Femur (tissue), 1 donor: ENCODE data around the gene ELOVL2.
"Not testable (repeated sequence)": the region's sequence is repeated elsewhere in the genome, so short reads cannot be mapped to it uniquely, and the experiment has no call there.

ENCODE experiments used
- DNase-seq: peaks from one replicate; pipeline ENCODE4 v3.0.0-alpha.2; 2017

Gene ELOVL2

GRCh38 chr6:11043961-11044711 is at the start of gene ELOVL2:
Gene ELOVL2, minus strand, starts transcription at chr6:11044305. Its CDS starts 75 bp downstream, at chr6:11044230.
- DNase-seq, result peak; percentile 59

- no peak for DNase-seq
Measured at GRCh38 chr6:11093376-11093625, 49.2 kb upstream of the ELOVL2 start.

GRCh38 chr6:11092668-11093375 is 48.7 kb upstream of the ELOVL2 start:
- no peak for DNase-seq

DNA sequence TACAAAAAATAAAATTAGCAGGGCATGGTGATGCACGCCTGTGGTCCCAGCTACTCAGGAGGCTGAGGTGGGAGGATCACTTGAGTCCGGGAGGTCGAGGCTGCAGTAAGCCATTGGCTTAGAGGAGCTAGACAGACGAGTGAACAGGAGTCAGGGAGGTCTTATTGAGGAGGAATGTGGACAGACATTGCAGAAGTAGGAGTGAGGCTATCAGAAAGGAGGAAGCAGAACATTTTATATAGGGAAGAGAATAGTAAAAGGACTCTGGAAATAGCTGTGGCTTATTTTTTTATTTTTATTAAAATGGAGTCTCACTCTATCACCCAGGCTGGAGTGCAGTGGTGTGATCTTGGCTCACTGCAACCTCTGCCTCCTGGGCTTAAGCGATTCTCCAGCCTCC is 47.0 kb upstream of the ELOVL2 start:
- DNase-seq, result not testable (repeated sequence)

- DNase-seq, result no peak
Measured at GRCh38 chr6:11089695-11090094, 45.6 kb upstream of the ELOVL2 start.

- not testable (repeated sequence) for DNase-seq
Measured at GRCh38 chr6:11087141-11087812, 43.2 kb upstream of the ELOVL2 start.

DNA sequence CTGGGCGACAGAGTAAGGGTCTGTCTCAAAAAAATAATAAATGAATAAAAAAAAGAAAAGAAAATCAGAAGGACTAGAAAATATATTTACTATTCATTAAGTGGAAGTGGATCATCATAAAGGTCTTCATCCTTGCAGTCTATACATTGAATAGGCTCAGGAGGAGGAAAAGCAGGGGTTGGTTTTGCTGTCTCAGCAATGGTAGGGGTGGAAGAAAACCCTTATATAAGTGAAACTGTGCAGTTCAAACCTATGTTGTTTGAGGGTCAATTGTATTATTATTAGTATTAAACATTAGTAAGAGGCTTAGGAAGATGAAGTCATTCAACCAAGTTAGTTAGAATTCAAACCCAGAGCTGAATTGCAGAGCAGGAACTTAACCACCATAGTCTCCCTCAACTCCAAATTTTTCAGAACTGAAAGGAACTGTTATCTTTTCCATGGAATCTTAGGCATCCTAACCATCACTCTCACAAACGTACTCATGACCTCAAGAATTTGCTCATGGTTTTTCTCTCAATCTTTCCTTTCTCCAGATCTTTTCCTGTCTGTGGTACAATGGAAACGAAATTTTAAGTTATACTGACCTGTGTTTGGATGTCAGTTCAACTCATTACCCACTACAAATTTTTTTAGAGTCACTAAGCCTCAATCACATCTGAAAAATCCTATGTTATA is 41.8 kb upstream of the ELOVL2 start:
- DNase-seq, result no peak

GRCh38 chr6:11083956-11084355 is 39.9 kb upstream of the ELOVL2 start:
- no peak for DNase-seq

GRCh38 chr6:11083491-11083890 is 39.4 kb upstream of the ELOVL2 start:
- no peak for DNase-seq

- DNase-seq, result no peak
Measured at GRCh38 chr6:11080296-11080695, 36.2 kb upstream of the ELOVL2 start.

- DNase-seq, result no peak
Measured at GRCh38 chr6:11078266-11078665, 34.2 kb upstream of the ELOVL2 start.

DNA sequence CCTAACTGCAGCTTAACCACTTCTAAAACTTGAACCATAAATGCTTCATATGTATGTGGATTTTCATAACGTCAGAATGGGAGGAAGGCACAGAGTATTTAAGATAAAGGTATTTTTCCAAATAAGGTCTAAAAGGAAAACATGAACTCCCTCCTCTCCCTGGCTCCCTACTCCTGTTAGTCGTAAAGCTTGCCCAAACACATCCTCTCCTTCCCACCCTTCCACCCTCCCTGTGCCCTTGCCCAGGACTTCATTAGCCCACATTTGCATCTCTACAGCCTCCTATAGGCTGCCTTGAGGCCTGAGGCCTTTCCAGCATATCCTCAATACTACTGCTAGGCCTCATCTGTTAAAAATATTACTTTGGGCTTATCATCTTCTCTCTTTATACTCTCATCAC is 32.4 kb upstream of the ELOVL2 start:
- DNase-seq, result no peak

- DNase-seq, result no peak
Measured at GRCh38 chr6:11072101-11072500, 28.0 kb upstream of the ELOVL2 start.

DNA sequence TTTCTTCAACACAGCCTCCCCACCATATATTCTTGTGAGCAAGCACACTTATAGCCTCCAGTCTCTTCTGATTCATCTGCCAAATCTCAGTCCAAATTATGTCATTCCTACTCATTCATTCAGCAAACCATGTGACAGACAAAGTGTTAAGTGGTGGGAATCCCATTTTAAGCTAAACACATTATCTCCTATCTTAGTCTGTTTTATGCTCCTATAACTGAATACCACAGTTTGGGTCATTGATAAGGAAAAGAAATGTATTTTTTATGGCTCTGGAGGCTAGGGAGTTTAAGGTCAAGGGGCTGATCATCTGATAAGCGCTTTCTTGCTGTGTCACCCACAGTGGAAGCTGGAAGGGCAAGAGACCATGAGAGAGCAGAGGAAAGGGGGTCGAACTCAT is 25.7 kb upstream of the ELOVL2 start:
- DNase-seq, result no peak

DNA sequence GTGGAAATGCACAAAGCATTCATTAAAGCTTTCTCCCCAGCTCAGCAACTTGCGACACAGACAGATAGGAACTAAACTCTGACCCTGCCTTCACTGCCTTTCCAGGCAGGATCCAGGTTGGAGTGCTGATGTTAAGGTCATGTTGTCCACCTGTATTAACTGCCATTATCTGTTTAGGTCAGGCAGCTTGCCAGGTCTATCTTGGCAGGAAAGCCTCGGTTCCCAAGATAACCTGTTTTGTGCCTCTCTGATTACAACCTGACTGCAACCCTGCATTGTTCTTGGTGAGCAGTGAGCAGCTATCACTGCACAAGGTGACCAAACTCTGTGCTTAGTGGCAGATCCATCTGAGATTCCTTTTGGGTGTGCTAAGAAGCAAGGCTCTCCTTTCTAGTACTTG is 23.2 kb upstream of the ELOVL2 start:
- no peak for DNase-seq

DNA sequence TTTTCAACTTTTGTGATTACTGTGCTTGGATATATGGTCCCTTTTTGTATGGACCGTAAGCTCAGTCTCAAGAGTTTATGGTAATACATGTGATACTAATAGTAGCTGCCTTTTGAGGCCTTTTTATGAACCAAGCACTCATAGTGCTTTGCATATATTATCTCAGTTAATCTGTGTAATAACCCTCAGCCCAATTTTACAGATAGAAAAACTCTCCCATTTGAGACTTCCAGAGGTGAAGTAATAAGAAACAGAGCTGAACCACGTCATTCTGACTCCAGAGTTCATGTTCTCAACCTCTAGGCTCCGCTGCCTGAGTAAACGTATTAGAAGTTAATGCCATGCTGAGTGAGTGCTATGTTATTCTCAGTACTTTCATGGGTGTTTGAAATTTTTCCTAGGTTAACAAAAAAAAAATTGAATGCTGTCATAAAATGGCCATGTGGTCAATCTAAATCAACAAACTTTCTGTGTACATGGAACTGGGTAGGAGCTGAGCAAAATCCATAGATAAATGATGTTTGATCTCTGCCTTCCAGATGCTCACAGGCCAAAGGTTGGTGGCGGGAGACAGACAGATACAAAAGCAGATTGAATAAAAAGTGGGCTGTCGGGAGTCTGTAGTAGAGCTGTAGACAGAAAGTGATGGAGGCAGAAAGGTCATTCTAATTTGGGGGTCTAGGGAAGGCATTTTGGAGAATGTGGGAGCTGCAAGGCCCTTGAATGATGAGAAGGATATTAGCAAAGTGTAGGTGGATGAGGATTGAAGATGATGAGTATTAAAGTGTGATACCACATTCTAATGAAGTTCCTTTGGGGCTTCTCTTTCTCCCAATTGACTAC is 22.6 kb upstream of the ELOVL2 start:
- no peak for DNase-seq

DNA sequence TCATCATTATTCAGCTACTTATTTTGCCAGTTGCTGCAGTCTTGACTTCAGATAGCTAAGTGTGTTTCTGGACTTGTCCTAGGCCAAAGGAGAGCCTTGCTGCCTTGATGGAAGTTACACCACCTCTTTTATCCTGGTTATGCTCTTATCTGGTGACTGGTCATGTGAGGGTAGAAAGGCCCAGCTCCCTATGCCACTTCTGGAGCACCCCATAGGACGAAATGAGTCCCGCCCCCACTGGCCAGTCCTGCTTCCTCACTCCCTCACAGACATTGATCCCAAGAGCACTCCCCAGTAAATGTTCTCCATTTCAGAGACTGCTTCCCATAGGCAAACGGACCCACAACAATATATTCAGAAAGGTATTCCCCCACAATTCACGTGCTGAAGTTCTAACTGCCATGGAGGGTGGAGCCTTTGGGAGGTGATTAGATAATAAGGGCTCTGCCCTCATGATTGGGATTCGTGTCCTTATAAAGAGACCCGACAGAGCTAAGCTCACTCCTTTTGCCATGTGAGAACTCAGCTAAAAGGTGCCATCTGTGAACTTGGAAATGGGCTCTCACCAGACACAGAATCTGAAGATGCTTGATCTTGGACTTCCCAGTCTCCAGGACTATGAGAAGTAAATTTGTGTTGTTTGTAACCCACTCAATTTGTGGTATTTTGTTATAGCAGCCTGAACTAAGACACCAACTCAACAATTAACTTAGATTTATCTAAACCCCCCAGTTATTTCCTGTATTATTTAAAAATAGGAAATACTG is 21.5 kb upstream of the ELOVL2 start:
- no peak for DNase-seq

DNA sequence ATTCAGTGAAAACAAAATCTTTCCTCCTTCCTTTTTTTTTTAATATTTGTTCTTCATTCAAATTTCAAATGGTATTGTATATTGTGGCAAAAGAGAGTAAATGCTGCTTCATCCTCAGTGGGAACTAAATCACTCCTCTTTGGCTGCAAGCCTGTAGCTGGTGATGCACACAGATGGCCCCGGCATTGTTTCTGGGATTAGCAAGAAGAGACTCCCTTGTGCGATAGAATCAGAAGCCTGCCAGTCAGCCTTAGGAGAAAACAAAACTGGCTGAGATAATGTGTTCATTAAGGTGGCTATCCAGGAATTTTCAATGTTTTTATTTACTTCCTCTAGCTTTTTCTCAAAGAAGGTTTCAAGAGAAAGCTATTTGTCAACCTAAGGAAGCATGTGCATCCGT is 20.7 kb upstream of the ELOVL2 start:
- DNase-seq, result no peak

GRCh38 chr6:11062715-11063114 is 18.6 kb upstream of the ELOVL2 start:
- DNase-seq, result no peak

DNA sequence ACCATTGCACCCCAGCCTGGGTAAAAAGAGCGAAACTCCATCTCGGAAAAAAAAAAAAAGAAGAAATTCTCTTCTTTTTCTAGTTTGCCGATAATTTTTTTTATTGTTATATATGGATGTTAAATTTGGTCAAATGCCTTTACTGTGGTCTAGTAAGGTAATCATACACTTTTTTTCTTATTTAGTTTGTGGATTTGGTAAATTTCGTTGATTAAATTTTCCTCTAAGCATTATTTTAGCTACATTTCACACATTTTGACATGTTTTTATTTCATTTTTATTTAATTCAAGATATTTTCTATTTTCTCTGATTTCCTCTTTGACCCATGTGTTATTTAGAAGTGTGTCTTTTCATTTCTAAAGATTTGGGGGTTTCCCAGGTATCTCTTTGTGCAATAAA is 18.0 kb upstream of the ELOVL2 start:
- no peak for DNase-seq

- no peak for DNase-seq
Measured at GRCh38 chr6:11058406-11058805, 14.3 kb upstream of the ELOVL2 start.

DNA sequence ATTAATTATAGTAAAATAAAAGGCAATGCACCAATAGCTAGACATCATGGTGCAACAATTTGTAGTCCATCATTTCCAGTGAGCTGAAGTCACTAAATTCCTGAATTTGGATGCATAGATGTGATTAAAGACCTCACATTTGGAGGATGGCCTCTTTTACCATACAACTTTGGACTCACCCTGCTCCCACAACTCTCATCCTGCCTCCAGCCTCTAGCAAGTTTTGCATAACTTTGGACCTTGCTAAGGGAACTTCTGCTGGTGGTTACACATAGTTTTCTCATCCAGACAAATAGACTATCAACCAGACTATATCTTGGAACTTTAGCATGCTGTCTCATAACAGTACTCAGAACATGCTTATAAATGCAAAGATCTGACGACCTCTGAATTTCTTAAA is 12.8 kb upstream of the ELOVL2 start:
- DNase-seq, result no peak
